Measurements from ENCODE around the gene INPP5F.

INPP5F gene

DNA sequence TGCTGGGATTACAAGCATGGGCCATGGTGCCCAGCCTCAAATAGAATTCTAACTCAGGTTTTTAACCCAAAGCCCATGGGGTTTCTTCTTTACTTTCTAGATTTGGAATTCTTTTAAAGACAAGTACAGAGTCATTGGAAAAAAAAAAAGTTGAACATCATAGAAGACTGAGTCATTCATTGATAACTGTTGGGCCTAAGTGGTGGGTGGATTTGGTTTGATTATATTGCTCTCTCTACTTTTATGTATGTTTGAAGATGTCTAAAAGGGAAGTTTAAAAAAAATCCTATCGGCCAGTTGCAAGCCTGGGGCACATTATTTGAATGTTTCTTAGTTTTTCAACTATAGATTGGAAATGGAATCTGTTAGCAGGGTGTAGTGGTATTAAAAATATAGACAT is 49.7 kb downstream of the INPP5F start:
- TF ChIP-seq, protein P1, sequence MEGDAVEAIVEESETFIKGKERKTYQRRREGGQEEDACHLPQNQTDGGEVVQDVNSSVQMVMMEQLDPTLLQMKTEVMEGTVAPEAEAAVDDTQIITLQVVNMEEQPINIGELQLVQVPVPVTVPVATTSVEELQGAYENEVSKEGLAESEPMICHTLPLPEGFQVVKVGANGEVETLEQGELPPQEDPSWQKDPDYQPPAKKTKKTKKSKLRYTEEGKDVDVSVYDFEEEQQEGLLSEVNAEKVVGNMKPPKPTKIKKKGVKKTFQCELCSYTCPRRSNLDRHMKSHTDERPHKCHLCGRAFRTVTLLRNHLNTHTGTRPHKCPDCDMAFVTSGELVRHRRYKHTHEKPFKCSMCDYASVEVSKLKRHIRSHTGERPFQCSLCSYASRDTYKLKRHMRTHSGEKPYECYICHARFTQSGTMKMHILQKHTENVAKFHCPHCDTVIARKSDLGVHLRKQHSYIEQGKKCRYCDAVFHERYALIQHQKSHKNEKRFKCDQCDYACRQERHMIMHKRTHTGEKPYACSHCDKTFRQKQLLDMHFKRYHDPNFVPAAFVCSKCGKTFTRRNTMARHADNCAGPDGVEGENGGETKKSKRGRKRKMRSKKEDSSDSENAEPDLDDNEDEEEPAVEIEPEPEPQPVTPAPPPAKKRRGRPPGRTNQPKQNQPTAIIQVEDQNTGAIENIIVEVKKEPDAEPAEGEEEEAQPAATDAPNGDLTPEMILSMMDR (IDR thresholded peaks at IDR 0.05; ENCODE audit: low read depth, low read length, missing control alignments) = no peak
- DNase-seq (ENCODE audit: low read depth) = no peak

DNA sequence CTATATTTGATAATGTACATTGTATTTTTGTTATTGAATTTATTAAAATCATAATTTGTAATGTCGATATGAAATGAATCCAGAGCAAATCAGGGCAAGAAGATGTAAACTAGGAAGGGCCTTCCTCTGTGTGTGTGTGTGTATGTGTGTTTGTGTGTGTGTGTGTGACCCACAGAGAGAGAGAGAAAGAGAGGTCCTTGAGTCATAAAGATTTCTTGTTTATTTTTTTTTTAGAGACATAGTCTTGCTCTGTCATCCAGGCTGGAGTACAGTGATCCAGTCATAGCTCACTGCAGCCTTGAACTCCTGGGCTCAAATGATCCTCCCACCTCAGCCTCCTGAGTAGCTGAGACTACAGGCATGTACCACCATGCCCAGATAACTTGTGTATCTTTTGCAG is 50.7 kb downstream of the INPP5F start:
- H3K4me3 ChIP-seq (ENCODE audit: low read depth, low read length) = no peak overlapping the region
- TF ChIP-seq, protein P1 (IDR thresholded peaks at IDR 0.05; ENCODE audit: low read depth, low read length, missing control alignments) = no peak
- no peak for DNase-seq (ENCODE audit: low read depth)

More for the DNA sequence above, 49.7 kb downstream of the INPP5F start:
- no peak overlapping the region for H3K4me3 ChIP-seq (ENCODE audit: low read depth, low read length)

DNA sequence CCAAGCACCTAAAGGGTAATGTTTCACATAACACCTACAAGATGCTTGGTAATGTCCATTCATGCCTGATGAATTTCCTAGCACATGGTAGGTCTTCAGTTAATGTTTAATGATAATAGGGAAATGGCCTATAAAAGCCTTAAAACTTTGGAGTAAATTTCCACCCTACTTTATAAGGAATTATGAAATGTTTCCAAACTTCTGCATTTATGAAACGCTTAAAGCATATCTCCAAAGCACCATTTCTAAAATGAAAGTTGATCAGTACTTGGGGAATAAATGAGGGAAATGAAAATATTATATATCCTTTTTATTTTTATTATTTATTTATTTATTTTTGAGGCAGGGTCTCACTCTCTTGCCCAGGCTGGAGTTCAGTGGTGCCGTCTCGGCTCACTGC is 51.8 kb downstream of the INPP5F start:
- DNase-seq (ENCODE audit: low read depth) = no peak
- TF ChIP-seq, protein P1 (IDR thresholded peaks at IDR 0.05; ENCODE audit: low read depth, low read length, missing control alignments) = no peak
- H3K4me3 ChIP-seq (ENCODE audit: low read depth, low read length) = no peak overlapping the region

DNA sequence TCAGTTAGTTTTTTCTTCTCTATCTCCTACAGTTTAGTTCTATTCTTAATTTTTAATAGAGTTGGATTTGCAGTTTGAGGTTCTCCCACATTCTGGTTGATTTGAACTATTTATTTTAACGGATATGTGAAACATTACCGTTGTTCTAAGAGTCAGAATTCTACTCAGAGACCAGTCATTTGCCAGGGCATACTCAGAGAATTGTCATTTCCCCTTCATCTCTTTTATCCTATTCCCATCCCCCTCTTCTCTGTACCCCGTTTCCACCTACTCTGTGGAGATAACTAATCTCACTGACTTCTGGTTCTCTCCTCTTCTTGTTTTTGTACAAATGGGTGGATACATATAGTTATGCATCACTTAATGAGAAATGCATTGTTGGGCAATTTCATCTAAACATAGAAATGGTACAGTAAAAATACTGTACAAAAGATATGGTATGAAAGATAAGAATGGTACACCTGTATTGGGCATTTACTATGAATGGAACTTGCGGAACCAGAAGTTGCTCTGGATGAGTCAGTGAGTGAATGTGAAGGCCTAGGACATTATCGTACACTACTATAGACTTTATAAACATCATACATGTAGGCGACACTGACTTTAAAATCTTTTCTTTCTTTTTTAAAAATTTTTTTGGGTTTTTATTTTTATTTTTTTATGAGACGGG is 53.1 kb downstream of the INPP5F start:
- DNase-seq (ENCODE audit: low read depth) = no peak
- TF ChIP-seq, protein P1 (IDR thresholded peaks at IDR 0.05; ENCODE audit: low read depth, low read length, missing control alignments) = no peak
- H3K4me3 ChIP-seq (ENCODE audit: low read depth, low read length) = no peak overlapping the region

DNA sequence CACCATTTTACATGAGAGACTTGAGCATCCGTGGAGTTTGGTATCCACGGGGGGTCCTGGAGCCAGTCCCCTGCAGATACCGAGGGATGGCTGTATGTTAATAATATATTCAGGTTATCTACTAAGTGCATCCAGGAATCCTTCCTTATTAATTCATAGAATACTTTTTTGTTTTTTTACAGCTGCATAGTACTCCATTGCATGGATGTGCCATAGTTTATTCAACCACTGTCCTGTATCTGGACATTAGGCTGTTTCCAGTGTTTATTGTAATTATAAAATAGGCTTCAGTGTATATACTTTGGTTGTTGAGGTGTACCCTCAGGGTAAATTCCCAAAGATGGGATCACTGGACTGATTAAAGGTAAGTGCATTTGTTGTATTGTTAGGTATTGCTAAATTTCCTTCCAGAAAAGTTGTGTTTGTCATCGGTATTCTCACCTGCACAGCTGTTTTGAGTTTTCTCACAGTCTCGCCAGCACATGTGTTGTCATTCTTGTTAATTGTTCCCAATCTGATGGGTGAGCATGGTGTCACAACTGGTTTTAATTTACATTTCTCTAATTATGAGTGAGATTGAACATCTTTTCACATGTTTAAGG is 55.1 kb downstream of the INPP5F start:
- no peak overlapping the region for H3K4me3 ChIP-seq (ENCODE audit: low read depth, low read length)
- DNase-seq (ENCODE audit: low read depth) = no peak
- TF ChIP-seq, protein P1 (IDR thresholded peaks at IDR 0.05; ENCODE audit: low read depth, low read length, missing control alignments) = no peak

DNA sequence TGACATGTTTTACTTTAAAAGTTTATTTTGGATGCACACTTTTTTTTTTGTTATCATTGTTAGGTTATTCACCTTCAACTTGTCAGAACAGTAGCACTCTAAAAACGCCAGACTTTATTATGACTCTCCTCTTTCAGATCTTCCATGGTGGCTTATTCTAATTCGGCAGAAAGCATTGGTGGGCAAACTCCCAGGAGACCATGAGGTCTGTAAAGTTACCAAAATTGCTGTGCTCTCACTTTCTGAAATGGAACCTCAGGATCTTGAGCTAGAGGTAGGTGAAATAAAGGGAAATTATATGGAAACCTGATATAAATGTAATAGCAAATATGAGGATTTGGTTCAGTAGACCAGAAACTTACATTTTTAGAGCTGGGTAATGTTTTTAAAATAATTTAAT is 55.6 kb downstream of the INPP5F start:
- TF ChIP-seq, protein P1 (IDR thresholded peaks at IDR 0.05; ENCODE audit: low read depth, low read length, missing control alignments) = no peak
- DNase-seq (ENCODE audit: low read depth) = no peak
- H3K4me3 ChIP-seq (ENCODE audit: low read depth, low read length) = no peak overlapping the region
